ENCODE measurements around the gene DNAJB6.
"Not testable (repeated sequence)": the region's sequence is repeated elsewhere in the genome, so short reads cannot be mapped to it uniquely, and the experiment has no call there.

DNAJB6 gene

GRCh38 chr7:157320608-157320980 is 16.2 kb upstream of the DNAJB6 start:
- in situ Hi-C loops (cut with MboI; ENCODE audit: low pct_unique_long_range_greater_than_20kb, low sequenced_read_pairs, unreplicated experiment) = no loop called here
- no peak for DNase-seq (ENCODE audit: low spot score)
- no peak for TF ChIP-seq CTCF (IDR thresholded peaks at IDR 0.05; ENCODE audit: extremely low read depth, insufficient read depth, missing control alignments)

- no peak for TF ChIP-seq CTCF (IDR thresholded peaks at IDR 0.05; ENCODE audit: extremely low read depth, insufficient read depth, missing control alignments)
- in situ Hi-C loops (cut with MboI; ENCODE audit: low pct_unique_long_range_greater_than_20kb, low sequenced_read_pairs, unreplicated experiment) = no loop called here
- DNase-seq (ENCODE audit: low spot score) = no peak
Observed at GRCh38 chr7:157323401-157323800, 13.4 kb upstream of the DNAJB6 start.

GRCh38 chr7:157329447-157329846 is 7.4 kb upstream of the DNAJB6 start:
- in situ Hi-C loops (cut with MboI; ENCODE audit: low pct_unique_long_range_greater_than_20kb, low sequenced_read_pairs, unreplicated experiment) = no loop called here
- no peak for DNase-seq (ENCODE audit: low spot score)
- TF ChIP-seq CTCF (IDR thresholded peaks at IDR 0.05; ENCODE audit: extremely low read depth, insufficient read depth, missing control alignments) = no peak

GRCh38 chr7:157330567-157330966 is 6.2 kb upstream of the DNAJB6 start:
- DNase-seq (ENCODE audit: low spot score); in situ Hi-C loops (cut with MboI; ENCODE audit: low pct_unique_long_range_greater_than_20kb, low sequenced_read_pairs, unreplicated experiment): not testable (repeated sequence)

GRCh38 chr7:157331049-157331448 is 5.8 kb upstream of the DNAJB6 start:
- DNase-seq (ENCODE audit: low spot score); in situ Hi-C loops (cut with MboI; ENCODE audit: low pct_unique_long_range_greater_than_20kb, low sequenced_read_pairs, unreplicated experiment): not testable (repeated sequence)

- DNase-seq (ENCODE audit: low spot score) = no peak
- TF ChIP-seq CTCF (IDR thresholded peaks at IDR 0.05; ENCODE audit: extremely low read depth, insufficient read depth, missing control alignments) = no peak
- in situ Hi-C loops (cut with MboI; ENCODE audit: low pct_unique_long_range_greater_than_20kb, low sequenced_read_pairs, unreplicated experiment) = no loop called here
Observed at GRCh38 chr7:157335236-157335635, 1.6 kb upstream of the DNAJB6 start.

- TF ChIP-seq CTCF (IDR thresholded peaks at IDR 0.05; ENCODE audit: extremely low read depth, insufficient read depth, missing control alignments) = no peak
- no peak for DNase-seq (ENCODE audit: low spot score)
- in situ Hi-C loops (cut with MboI; ENCODE audit: low pct_unique_long_range_greater_than_20kb, low sequenced_read_pairs, unreplicated experiment) = no loop called here
Observed at GRCh38 chr7:157335991-157336382, 817 bp upstream of the DNAJB6 start.
